Measurements from ENCODE around the gene PAGR1.

The PAGR1 gene

DNA sequence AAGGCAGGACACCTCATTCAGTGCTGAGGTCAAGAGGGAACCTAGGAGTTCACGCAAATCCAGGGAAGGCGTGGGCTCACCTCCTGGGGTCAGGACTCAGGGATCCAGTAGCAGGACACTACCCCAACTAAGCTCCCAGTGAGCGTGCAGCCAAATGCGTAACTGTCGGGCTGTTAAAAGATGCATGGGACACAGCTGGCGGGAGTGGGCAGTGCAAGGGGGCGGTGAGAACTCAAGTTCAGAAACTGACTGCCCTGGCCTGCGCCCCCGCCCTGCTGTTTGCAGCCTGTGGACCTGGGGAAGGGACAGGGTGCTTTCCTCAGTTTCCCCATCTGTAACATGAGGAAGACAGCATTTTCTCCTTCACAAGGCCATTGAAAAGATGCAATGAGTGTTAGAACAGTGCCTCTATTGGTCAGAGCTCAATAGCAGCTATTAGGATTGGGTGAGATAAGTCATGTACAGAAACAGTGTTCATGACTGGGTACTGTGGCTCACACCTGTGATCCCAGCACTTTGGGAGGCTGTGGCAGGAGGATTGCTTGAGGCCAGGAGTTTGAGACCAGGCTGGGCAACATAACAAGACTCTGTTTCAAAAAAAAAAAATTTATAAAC is 26.9 kb downstream of the PAGR1 start:
- TF ChIP-seq CTCF (IDR thresholded peaks at IDR 0.05; ENCODE audit: low read length, missing control alignments): no peak
- no peak overlapping the region for H3K4me3 ChIP-seq (replicated peaks; ENCODE audit: low read depth, low read length)
- no peak for DNase-seq (ENCODE audit: low read depth)

DNA sequence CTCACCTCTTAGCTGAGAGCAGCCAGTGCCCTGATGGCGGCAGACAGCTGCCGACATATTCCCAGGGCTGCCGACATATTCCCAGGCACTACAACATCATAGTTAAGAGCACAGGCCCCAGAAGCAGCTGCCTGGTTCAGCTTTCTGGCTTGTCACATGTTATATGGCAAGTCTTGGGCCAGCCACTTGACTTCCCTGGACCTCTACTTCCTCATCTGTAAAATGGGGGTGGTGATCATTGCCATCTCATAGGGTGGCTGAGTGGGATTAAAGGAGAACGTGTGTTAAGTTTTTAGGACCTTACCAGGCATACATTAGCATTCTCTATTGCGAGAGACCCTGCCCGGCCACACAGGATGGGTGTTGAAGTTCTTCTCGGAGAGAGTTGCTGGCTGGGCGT is 28.0 kb downstream of the PAGR1 start:
- TF ChIP-seq CTCF (IDR thresholded peaks at IDR 0.05; ENCODE audit: low read length, missing control alignments): no peak
- no peak overlapping the region for H3K4me3 ChIP-seq (replicated peaks; ENCODE audit: low read depth, low read length)
- DNase-seq (ENCODE audit: low read depth): no peak

DNA sequence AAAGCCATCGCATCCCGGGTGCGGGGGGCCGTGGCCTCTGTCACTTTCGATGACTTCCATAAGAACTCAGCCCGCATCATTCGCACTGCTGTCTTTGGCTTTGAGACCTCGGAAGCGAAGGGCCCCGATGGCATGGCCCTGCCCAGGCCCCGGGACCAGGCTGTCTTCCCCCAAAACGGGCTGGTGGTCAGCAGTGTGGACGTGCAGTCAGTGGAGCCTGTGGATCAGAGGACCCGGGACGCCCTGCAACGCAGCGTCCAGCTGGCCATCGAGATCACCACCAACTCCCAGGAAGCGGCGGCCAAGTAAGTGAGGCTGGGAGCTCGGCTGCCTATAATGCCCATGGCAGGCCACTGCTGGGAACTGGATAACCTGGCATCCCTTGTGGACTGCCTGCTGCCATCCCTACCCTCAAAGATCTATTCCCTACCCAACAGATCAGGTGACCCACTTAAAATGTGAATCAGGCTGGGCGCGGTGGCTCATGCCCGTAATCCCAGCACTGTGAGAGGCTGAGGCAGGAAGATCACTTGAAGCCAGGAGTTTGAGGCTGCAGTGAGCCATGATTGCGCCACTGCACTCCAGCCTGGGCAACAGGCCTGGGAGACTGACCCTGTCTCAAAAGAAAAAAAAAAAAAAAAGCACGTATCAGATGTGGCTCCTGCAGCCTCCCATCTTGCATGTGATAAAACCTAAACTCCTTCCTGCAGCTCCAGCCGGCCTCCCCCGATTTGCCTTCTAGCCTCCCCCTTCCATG is 28.8 kb downstream of the PAGR1 start:
- TF ChIP-seq CTCF (IDR thresholded peaks at IDR 0.05; ENCODE audit: low read length, missing control alignments): no peak
- DNase-seq (ENCODE audit: low read depth): peak; percentile 69
- H3K4me3 ChIP-seq (replicated peaks; ENCODE audit: low read depth, low read length): no peak overlapping the region

- TF ChIP-seq CTCF (IDR thresholded peaks at IDR 0.05; ENCODE audit: low read length, missing control alignments): no peak
- no peak for DNase-seq (ENCODE audit: low read depth)
- H3K4me3 ChIP-seq (replicated peaks; ENCODE audit: low read depth, low read length): no peak overlapping the region
Measured at GRCh38 chr16:29845656-29846055, 29.7 kb downstream of the PAGR1 start.

DNA sequence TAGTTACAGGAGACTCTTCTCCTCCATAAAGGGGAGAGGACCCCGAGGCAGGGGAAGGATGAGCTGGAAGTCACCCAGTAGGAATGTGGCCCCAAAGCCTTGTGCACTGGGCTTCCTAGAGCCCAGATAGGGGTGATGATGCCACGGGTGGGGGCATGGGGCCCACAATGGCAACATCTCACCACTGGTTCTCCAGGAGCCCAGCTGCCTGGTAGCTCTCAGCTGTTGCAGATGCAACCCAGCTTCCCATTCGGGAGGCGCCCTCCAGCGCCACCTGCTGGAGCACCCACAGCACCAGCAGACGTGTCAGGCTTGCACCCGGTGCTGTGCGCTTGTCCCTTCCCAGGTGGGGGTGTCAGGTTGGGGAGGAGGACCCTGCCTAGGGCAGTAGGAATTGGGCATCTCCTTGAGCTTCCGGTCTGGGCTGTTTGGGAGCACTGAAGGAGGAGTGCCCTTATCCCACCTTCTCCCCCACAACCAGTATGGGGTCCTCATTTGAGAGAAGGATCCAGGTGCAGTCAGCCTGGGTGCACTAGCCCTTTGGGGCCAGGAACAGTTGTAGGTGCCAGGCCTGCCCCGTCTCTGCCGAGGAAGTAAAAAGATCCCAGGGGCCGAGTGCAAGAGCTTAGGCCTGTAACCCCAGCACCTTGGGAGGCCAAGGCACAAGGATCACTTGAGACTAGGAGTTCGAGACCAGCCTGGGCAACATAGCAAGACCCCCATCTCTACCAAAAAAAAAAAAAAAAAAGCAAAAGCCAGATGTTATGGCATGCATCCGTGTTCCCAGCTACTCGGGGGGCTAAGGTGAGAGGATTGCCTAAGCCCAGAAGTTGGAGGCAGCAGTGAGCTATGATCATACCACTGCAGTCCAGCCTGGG is 32.7 kb downstream of the PAGR1 start:
- peak; percentile 92 for TF ChIP-seq CTCF (IDR thresholded peaks at IDR 0.05; ENCODE audit: low read length, missing control alignments)
- H3K4me3 ChIP-seq (replicated peaks; ENCODE audit: low read depth, low read length): no peak overlapping the region
- peak; percentile 77 for DNase-seq (ENCODE audit: low read depth)

DNA sequence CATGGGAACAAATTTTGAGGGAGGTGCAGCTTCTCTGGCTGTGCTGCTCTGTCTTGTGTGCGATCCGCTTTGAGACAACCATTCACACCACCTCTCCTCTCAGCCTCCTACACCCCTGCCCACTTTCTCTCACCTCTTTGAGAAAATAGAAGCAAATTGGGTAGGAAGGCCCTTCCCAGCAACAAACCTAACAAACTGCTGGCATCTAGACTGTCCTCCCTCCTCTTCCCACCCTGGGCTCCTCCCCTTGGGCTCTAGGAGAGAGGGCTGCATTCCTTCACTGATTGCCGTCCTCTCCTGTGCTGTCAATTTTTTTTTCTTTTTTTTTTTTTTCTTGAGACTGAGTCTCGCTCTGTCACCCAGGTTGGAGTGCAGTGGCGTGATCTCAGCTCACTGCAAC is 33.6 kb downstream of the PAGR1 start:
- DNase-seq (ENCODE audit: low read depth): no peak
- no peak for TF ChIP-seq CTCF (IDR thresholded peaks at IDR 0.05; ENCODE audit: low read length, missing control alignments)
- H3K4me3 ChIP-seq (replicated peaks; ENCODE audit: low read depth, low read length): no peak overlapping the region
